ENCODE measurements around the gene CACTIN. TPM values are rescaled to one million over a fixed set of nuclear protein-coding genes. Genes with fewer than 3 reads are reported as not detected.

Gene CACTIN
- total and polyA plus RNA-seq, 2 of the 4 experiments (the other 2 are of a cell fraction) = 10.8 to 19.5 TPM

DNA sequence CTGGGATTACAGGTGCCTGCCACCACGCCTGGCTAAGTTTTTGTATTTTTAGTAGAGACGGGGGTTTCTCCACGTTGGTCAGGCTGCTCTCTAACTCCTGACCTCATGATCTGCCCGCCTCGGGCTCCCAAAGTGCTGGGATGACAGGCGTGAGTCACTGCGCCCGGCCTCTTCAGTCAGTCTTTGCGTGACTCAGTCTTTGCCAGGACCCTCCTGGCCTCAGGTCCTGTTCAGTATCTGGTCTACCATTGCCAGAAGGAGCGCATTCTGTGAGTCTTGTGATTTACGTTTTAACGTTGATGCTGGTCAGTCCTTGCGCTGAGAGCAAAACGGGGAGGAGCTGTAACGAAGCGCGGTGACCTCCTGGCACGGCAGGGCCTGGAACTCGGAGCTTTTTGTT is 61.5 kb downstream of the CACTIN start:
- Histone ChIP-seq H3K4ac (ENCODE audit: low read depth, low read length) (no peak overlapping the region), H2BK5ac (ENCODE audit: low read depth, low read length, poor library complexity, severe bottlenecking) (no peak overlapping the region), H4K8ac (ENCODE audit: low read depth in 2 of 2, low read length in 2 of 2) (no peak overlapping the region), H2AK9ac (replicated peaks; ENCODE audit: low read depth, low read length, poor library complexity) (peak overlapping the region; percentile 37), H3K4me2 (ENCODE audit: low read depth, low read length) (no peak overlapping the region), H3K36me3 (ENCODE audit: control insufficient read depth, insufficient read depth, low read length) (no peaks in the 10 kb centered on the region), H3K27me3 (ENCODE audit: control insufficient read depth, insufficient read depth, low read length) (no peaks in the 10 kb centered on the region), H3K14ac (replicated peaks; ENCODE audit: low read depth, low read length) (no peak overlapping the region), H3K56ac (ENCODE audit: extremely low read depth, insufficient read depth, low read length) (no peak overlapping the region), H2BK15ac (ENCODE audit: low read depth, low read length) (no peak overlapping the region), H3K79me1 (ENCODE audit: low read depth in 1 of 2, low read length in 2 of 2) (no peaks in the 10 kb centered on the region), H3K9me3 (ENCODE audit: control insufficient read depth, insufficient read depth, low read length) (no peaks in the 10 kb centered on the region), H3K27ac (ENCODE audit: insufficient read depth, low read length) (no peak overlapping the region), H2AFZ (replicated peaks; ENCODE audit: low read length, poor library complexity) (no peak overlapping the region), H2AK5ac (ENCODE audit: low read depth, low read length) (peak overlapping the region; percentile 16; the same call in 1 of the 2 replicates), H4K20me1 (ENCODE audit: insufficient read depth, low read length) (no peaks in the 10 kb centered on the region), H3K4me3 (ENCODE audit: insufficient read depth, low read depth, low read length) (no peak overlapping the region), H2BK20ac (ENCODE audit: low read depth, low read length) (no peak overlapping the region), H3K9ac (ENCODE audit: low read depth, low read length) (no peak overlapping the region), H2BK120ac (ENCODE audit: low read depth, low read length) (no peak overlapping the region), H3K23ac (ENCODE audit: low read depth, low read length) (no peak overlapping the region), H3K9me1 (ENCODE audit: insufficient read depth, low read length) (0 out of 2 replicates have a peak, but pooled peaks cover 3% of the 10 kb centered on the region), H3K18ac (ENCODE audit: low read depth, low read length) (no peak overlapping the region), H4K5ac (ENCODE audit: low read depth, low read length) (no peak overlapping the region), H4K91ac (ENCODE audit: insufficient read depth, low read depth, low read length) (no peak overlapping the region; the same call in 1 of the 2 replicates), H3K4me1 (ENCODE audit: control insufficient read depth, insufficient read depth, low read length) (no peaks in the 10 kb centered on the region)
- ChIA-PET POLR2A (ENCODE audit: unreplicated experiment) (no interaction called here), CTCF (interaction anchor here (0.6 kb wide), 1 partner anchor 605 kb away, joined by 4 read pairs; no protein-coding TSS in a partner anchor)
- ATAC-seq (ENCODE audit: low read depth) (no peak), DNase-seq (peak; percentile 28)
- 85% methylated on average over 16 of the region's 19 CpGs; no CpG with 5 or more reads in 1 of the 2 experiments for WGBS, 2 experiments (ENCODE audit: extremely low coverage in 2 of 2, insufficient read length in 1 of 2)
- intact Hi-C loops (cut with micrococcal nuclease) (no loop called here), dilution Hi-C loops (cut with HindIII; ENCODE audit: low sequenced_read_pairs, unreplicated experiment) (no loop called here), in situ Hi-C loops (cut with MboI; ENCODE audit: low sequenced_read_pairs) (no loop called here)
- no TSS peak for BruUV-seq (replicated peaks)
- TF ChIP-seq RAD21 (IDR thresholded peaks at IDR 0.05; ENCODE audit: low read length) (no peak), CEBPB (IDR thresholded peaks at IDR 0.05; ENCODE audit: low read depth, low read length) (no peak), BHLHE40 (IDR thresholded peaks at IDR 0.05; ENCODE audit: low read depth, low read length) (no peak), CHD1 (IDR thresholded peaks at IDR 0.05; ENCODE audit: low read depth, low read length) (no peak), RCOR1 (IDR thresholded peaks at IDR 0.05; ENCODE audit: insufficient replicate concordance, low read length) (no peak), RFX5 (IDR thresholded peaks at IDR 0.05; ENCODE audit: low read depth, low read length) (no peak), SMC3 (IDR thresholded peaks at IDR 0.05; ENCODE audit: low read depth, low read length) (no peak), MXI1 (IDR thresholded peaks at IDR 0.05; ENCODE audit: borderline replicate concordance, low read depth, low read length) (no peak), FOS (IDR thresholded peaks at IDR 0.05; ENCODE audit: low read depth, low read length) (no peak), MAZ (IDR thresholded peaks at IDR 0.05; ENCODE audit: borderline replicate concordance, low read depth, low read length) (no peak), NFE2L2 (IDR thresholded peaks at IDR 0.05; ENCODE audit: low read depth, low read length) (no peak), MAFK (IDR thresholded peaks at IDR 0.05; ENCODE audit: low read depth, low read length) (no peak)
- TF ChIP-seq, protein P1, sequence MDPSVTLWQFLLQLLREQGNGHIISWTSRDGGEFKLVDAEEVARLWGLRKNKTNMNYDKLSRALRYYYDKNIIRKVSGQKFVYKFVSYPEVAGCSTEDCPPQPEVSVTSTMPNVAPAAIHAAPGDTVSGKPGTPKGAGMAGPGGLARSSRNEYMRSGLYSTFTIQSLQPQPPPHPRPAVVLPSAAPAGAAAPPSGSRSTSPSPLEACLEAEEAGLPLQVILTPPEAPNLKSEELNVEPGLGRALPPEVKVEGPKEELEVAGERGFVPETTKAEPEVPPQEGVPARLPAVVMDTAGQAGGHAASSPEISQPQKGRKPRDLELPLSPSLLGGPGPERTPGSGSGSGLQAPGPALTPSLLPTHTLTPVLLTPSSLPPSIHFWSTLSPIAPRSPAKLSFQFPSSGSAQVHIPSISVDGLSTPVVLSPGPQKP (IDR thresholded peaks at IDR 0.05; ENCODE audit: borderline replicate concordance, low read depth, low read length) = no peak

Data from IMR-90 (cell line).